Mesenteric fat pad (tissue), 1 donor: ENCODE measurements around the gene HTRA3. TPM values are rescaled to one million over a fixed set of nuclear protein-coding genes. Genes with fewer than 3 reads are reported as not detected.

Experiments
- DNase-seq: peaks from one replicate; pipeline ENCODE4 v3.0.0-alpha.2; 2020; ENCODE audit warnings: low spot score
- total RNA-seq: library from RNA; stranded (reverse); fragmentation: NEBNext Ultra II Directional; extraction: Animal tissue kit (Norgen Biotek cat#: 25700); gene quantifications from one replicate; pipeline ENCODE4 v1.2.1, GENCODE V29; 2021
- donor health status: DM: yes; HTN: yes; CAD: no.

HTRA3 gene
- total RNA-seq, 1 donor from 2014 or later: 58.5 TPM

DNA sequence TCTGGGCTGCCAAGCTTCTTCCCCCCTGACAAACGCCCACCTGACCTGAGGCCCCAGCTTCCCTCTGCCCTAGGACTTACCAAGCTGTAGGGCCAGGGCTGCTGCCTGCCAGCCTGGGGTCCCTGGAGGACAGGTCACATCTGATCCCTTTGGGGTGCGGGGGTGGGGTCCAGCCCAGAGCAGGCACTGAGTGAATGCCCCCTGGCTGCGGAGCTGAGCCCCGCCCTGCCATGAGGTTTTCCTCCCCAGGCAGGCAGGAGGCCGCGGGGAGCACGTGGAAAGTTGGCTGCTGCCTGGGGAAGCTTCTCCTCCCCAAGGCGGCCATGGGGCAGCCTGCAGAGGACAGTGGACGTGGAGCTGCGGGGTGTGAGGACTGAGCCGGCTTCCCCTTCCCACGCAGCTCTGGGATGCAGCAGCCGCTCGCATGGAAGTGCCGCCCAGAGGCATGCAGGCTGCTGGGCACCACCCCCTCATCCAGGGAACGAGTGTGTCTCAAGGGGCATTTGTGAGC, 37.0 kb downstream of the HTRA3 start:
- peak; percentile 83 for DNase-seq

DNA sequence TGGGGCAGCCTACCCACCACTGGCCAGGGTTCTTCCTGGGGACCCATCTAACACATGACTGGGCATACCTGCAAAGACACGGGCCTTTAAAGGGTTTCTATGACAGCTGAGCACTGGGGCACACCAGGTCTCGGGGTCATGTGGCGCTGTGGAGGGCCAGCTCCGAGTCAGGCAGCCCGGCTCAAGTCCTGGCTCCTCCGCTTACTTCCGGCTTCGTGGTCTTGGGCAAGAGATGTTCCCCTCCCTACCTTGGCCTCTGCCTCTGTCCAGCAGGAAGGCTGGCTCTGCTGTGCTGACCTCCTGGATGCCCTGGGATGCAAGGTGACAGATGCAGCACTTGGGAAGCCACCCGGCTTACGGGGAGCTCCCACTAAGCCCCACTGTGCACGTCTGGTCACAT, 37.6 kb downstream of the HTRA3 start:
- DNase-seq: peak; percentile 82

GRCh38 chr4:8307714-8308113, 38.2 kb downstream of the HTRA3 start:
- peak; percentile 69 for DNase-seq

GRCh38 chr4:8308144-8308543, 38.6 kb downstream of the HTRA3 start:
- no peak for DNase-seq

DNA sequence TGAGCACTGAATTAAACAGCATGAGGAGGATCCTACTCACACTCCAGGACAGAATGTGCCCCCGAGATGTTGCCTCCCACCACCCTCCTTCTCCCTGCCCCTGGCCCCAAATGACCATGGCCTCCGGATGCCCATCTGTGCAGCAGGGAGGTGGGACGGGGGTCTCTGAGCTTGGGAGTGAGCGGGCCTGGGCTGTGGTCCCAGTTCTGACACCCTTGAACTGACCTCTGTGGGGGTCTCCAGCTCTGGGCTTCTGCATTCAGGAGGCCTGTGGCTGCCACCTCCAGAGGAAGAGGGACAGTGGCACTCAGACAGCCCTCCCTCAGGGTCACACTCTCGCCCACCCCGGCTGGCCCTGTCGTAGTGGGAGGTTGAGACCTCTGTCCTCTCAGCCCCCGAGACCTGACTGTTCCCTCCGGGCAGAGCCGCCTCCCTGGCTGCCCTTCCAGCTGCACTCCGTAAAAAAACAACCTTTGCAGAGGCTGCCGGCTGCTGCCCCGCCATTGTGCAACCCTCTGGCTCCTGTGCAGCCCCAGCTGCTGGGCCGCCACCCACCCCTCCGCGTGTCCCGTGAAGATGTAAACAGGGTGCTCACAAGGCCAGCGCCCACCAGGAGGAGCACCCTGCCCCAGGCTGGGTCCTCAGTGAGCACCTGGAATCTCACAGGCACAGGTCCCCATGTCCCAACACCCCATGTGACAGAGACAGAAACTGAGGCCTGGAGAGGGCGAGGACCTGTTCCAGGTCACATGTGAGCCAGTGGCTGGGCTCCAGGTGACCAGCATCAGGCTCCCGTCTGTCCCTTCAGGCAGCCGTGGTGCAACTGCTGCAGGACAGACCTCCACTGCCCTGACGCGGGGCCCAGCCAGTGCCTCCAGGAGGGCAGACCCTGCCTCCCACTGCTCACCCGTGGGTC, 39.6 kb downstream of the HTRA3 start:
- peak; percentile 90 for DNase-seq

DNA sequence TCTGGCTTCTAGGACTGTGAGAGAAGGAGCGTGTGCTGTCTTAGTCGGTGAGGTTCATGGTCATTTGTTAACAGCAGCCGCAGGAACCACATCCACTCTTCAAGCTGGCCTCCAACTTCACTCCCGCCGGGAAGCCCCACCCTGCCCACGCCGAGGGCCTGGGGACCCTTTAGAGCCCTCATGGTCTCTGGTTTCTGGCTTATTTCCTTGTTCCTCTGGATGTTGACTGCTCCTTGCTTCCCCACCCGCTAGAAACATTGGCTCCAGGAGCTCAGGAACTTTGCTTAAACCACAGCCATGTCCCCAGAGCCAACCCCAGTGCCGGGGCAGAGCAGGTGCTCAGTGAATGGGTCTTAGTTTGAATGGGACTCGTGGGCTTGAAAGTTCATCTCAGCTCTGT, 40.8 kb downstream of the HTRA3 start:
- DNase-seq: peak; percentile 59

DNA sequence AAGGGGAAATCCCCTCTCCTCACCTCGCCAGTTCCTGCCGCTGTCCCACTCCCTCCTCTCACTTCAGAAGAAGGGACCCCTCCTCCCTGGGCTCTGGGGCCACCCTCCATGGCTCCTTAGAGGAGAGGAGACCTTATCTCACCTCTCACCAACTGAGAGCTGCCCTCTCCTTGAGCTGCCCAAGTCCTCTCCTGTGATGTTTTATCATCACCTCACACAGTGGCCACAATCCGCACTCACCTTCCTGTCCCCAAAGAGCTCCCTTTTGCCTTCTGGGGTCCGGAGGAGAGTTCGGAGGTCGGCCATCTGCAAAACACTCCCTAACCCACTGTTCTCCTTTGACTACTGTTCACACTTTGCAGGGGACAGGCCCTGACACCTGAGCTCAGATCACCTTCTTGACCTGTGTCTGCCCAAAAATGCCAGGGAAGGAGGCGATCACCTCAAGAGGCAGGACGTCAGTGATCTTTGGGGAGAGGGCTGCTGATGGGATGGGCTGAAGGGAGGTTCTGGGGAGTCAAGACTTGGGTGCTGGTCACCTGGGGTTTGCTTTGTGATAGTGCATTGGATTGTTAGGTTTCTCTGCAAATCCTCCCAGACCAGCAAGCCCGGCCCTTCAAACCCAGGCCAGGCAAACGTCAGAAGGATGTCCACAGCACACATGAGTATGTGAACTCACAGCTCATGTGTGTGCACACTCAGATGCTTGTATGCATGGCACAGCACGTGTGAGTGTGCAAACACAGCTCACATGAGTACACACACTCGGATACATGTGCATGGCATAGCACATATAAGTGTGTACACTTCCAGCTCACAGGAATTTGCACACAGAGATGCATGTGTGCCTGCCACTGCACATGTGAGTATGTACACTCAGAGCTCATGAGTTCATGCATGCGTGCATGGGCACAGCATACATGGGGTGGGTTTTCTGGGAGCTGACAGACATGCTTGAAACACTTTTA, 41.8 kb downstream of the HTRA3 start:
- peak; percentile 65 for DNase-seq

DNA sequence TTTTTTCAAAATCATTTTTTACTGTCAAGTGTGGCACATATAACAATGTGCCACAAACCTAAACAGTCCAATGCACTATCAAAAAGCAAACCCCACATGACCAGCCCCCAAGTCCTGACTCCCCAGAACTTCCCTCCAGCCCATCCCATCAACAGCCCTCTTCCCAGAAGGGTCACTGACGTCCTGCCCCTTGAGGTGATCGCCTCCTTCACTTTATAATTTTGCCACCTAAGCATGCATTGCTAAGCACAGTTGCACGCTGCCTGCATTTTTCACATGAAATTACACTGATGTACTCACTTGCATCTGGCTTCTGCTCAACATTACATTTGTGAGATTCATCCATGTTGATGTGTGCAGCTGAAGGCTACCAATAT, 42.5 kb downstream of the HTRA3 start:
- peak; percentile 69 for DNase-seq

DNA sequence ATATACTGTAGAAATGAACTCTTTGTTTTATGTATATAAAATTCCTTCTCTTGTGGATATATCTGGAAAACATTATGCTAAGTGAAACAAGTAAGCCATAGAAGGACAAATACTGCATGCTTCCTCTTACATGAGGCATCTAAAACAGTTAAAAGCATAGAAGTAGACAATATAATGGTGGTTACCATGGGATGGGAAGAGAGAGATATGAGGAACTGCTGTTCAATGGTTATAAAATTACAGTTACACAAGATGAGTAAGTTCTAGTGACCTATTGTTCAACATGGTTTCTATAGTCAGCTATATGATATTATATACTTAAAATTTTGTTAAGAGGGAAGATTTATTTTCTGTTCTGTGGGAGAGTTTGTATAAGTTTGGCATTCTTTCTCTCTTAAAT, 43.4 kb downstream of the HTRA3 start:
- DNase-seq: no peak

DNA sequence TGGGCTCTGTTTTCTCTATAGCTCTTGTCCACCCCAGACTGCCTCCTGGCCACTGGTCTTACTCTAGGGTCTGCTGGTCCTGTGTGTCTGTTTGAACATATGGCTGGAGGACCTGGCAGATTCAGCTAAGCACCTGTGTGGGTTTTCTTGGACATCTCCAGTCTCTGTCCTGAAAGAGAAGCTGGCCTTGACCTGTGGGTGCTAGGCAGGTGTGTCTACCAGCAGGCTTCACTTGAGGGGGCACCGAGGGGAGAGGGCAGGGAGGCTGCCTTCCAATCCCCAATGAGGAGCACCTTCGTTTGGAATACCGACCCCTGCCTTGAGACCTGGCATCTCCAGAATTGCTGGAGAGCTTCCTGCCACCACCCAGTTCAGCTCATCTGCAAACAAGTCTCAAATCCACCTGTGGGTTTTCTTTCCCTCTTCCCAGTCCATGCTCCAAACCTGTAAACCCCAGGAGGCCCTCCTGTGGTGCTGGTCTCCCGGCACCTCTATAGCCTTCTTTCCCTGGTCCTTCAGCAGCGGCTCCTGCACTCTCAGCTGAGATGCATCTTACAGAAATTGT, 45.2 kb downstream of the HTRA3 start:
- peak; percentile 51 for DNase-seq

DNA sequence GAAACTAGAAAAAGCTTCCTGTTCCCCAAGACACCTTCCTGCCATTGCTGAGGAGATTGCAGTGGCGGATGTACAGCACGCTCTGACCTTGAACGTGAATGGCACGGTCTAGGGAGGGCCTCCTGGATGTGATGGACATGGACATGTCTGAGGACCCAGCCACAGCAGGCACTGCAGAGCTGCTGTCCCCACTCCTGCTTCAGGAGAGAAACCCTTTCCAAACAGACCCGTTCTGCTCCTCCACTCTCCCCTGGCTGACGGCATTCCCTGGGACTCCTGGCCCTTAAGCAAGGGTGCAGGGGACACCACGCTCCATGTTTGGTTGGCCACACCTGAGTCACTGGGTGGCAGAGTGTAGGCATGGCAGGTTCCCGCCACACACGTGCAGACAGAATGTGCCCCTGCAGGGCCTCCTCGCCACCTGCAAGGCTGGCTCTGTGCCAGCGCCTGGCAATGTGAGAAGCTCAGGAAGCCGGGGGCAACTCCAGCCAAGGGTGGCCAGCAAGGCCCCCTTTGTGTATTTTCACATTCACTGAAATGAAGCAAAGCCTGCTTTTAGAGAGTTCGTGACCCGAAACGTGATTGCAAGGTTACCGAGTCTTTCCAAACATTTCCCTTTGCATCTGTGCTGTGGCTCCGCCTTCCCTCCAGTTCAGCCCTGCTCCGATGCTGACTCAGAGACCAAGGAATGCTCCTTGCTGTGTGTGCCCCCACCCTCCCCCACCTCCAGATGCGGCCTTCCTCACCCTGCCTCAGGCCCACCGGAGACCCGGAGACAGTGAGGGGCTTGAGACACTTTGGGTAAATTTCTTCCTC, 46.1 kb downstream of the HTRA3 start:
- peak; percentile 87 for DNase-seq

DNA sequence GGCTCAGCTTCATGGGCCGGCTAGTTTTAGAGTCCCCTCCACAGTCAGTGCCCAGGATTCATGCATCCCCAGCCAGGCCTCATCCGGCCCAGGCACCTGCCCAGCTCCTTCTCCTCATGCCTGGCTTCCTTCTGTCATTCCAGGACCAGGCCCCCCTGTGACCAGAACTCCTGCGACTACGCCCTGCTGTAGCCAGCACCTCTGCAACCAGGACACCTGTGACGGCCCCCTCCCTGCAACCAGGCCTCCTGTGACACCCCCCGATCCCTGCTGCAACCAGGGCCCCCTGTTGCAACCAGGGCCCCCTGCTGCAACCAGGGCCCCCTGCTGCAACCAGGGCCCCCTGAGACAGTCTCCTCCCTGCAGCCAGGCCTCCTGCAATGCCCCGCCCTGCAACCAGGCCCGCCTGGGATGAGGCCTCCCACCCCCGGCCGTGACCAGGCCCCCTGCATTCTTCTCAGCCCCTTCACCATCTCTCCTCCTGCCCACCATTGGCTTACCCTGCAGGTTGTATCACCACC, 46.8 kb downstream of the HTRA3 start:
- DNase-seq: peak; percentile 81

- peak; percentile 89 for DNase-seq
Measured at GRCh38 chr4:8316911-8317351, 47.4 kb downstream of the HTRA3 start.

GRCh38 chr4:8317474-8317873, 47.9 kb downstream of the HTRA3 start:
- peak; percentile 26 for DNase-seq

DNA sequence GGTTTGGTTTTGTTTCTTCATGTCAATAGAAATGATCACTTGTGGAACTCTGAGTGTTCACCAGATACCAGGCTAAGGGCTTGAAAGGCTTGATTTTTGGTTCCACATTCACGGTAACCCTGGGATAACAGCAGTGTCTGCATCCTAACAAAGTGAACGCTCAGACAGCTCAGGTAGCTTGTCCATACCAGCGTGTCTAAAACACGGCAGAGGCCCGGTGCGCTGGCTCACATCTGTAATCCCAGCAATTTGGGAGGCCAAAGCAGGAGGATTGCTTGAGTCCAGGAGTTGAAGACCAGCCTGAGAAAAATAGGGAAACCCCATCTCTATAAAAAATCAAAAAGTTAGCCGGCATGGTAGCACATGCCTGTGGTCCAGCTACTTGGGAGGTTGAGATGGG, 49.0 kb downstream of the HTRA3 start:
- DNase-seq: no peak

GRCh38 chr4:8319061-8319460, 49.5 kb downstream of the HTRA3 start:
- peak; percentile 62 for DNase-seq

DNA sequence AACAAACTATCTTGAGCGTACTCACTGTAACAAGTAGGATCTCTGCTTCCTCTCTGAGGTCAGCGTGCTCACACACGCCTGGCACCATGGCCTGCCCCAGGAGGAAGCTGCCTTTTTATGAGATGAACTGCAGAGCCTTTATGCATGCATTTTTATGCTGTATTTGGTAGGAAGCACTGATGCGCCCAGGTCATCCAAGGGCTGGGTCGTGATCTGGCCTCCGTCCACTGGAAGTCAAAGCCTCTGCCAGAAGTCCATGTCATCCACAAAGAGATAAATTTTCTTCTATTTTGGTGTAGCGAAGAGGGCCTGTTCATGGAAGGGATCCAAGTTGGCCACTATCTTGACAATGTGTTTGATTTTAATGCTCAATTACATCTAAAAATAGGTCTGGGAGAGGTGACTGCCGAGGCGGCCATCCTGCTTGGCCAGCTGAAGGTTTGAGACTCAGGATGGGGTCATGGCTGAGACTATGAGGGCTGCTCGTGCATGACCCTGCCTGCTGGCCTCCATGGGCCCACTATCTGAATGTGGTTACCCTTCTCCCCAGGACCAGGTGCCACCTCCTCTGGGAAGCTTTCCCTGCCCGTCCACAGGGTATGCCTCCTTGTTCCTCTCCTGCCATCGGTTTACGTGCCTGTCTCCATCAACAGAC, 50.3 kb downstream of the HTRA3 start:
- peak; percentile 81 for DNase-seq

DNA sequence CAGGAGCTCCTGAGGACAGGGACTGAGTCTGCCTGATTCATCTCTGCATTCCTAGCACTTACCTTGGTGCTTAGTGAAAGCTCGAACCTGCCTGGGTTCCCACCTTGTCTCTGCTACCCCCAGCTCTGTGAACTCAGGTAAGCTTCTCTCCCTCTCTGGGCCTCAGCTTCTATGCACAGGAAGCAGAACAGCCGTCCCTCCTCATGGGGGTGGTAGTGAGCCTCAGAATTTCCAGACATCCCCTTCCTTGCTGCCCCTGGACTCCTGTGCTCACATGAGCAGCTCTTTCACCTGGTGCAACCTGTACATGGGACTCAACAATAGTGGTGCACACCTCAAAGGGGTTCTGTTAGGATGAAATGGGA, 50.8 kb downstream of the HTRA3 start:
- DNase-seq: peak; percentile 37

GRCh38 chr4:8321220-8321619, 51.7 kb downstream of the HTRA3 start:
- DNase-seq: no peak

DNA sequence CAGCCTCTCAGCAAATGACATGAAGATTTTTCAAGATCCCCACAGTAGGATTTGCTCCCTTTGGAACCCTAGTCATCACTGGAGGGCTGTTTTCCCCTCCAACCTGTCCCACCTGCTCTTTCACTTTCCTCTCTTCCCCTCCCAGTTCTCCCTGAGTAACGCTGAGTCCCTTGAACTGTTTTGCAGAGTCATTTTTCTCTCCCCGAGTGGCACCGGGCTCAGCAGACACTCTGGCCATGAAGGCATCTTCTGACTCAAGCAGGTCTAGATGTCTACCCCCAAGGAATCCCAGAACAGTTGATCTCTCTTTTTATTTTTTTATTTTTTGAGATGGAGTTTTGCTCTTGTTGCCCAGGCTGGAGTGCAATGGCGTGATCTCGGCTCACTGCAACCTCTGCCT, 52.2 kb downstream of the HTRA3 start:
- peak; percentile 22 for DNase-seq
